Cardiac fibroblast (primary cell): ENCODE results near the gene CFAP126.
A peak's percentile ranks its signal among the peaks of the same experiment; 100 is the strongest.
"Not testable (repeated sequence)": the region's sequence is repeated elsewhere in the genome, so short reads cannot be mapped to it uniquely, and the experiment has no call there.

Experiments used
- DNase-seq, 2 donors: peaks; one replicate each; pipeline versions ENCODE4 v3.0.0 to v3.0.0-alpha.2; 2010; ENCODE audit warnings: low read depth in 2 of 2
- H3K4me3 ChIP-seq, 2 donors: replicated peaks in 1 of 2; 1 replicate in 1 of 2; 2 replicates in 1 of 2; pipeline ENCODE4 v1.5.1; 2011; ENCODE audit warnings: low read depth in 2 of 2, low read length in 2 of 2, mild to moderate bottlenecking in 2 of 2, moderate library complexity in 1 of 2
- CTCF ChIP-seq: IDR thresholded peaks from one replicate; pipeline ENCODE4 v1.5.1; 2011; ENCODE audit warnings: low read depth, mild to moderate bottlenecking, low read length, inconsistent platforms

Gene CFAP126

GRCh38 chr1:161389691-161390558 lies 22.2 kb upstream of the CFAP126 start:
- peak overlapping the region; percentile 73 to 76 for H3K4me3 ChIP-seq
- TF ChIP-seq CTCF, result no peak
- DNase-seq, result peak; percentile 99 to 100

- H3K4me3 ChIP-seq, result peak overlapping the region in 1 of 2 donors; percentile 55
Observed at GRCh38 chr1:161389158-161389557, 21.5 kb upstream of the CFAP126 start.

GRCh38 chr1:161388639-161389038 lies 21.0 kb upstream of the CFAP126 start:
- H3K4me3 ChIP-seq, result no peak overlapping the region
- TF ChIP-seq CTCF, result no peak
- no peak for DNase-seq

More at GRCh38 chr1:161389158-161389557, 21.5 kb upstream of the CFAP126 start:
- DNase-seq, result not testable (repeated sequence)

GRCh38 chr1:161382214-161383019 lies 14.7 kb upstream of the CFAP126 start:
- TF ChIP-seq CTCF, result peak; percentile 49
- peak; percentile 85 to 88 for DNase-seq
- H3K4me3 ChIP-seq, result peak overlapping the region in 1 of 2 donors; percentile 1

- DNase-seq, result no peak
- no peak for TF ChIP-seq CTCF
Observed at GRCh38 chr1:161381707-161382106, 14.0 kb upstream of the CFAP126 start.

GRCh38 chr1:161379071-161379470 lies 11.4 kb upstream of the CFAP126 start:
- peak in 1 of 2 donors; percentile 34 for DNase-seq
- no peak for TF ChIP-seq CTCF
- no peak overlapping the region for H3K4me3 ChIP-seq

More at GRCh38 chr1:161381707-161382106, 14.0 kb upstream of the CFAP126 start:
- H3K4me3 ChIP-seq, result no peak overlapping the region

GRCh38 chr1:161378014-161378413 lies 10.3 kb upstream of the CFAP126 start:
- DNase-seq, result no peak
- no peak for TF ChIP-seq CTCF
- H3K4me3 ChIP-seq, result no peak overlapping the region
